Measurements from ENCODE around the gene NDUFAF3. TPM values are rescaled to one million over a fixed set of nuclear protein-coding genes. Genes with fewer than 3 reads are reported as not detected.

NDUFAF3 gene
- total RNA-seq: 100 to 1,000 TPM; 138 to 155 (median 147) TPM

- Mint-ChIP-seq H3K36me3 (ENCODE audit: insufficient read depth) (peaks cover 34% of the 10 kb centered on the region), H3K27me3 (ENCODE audit: low read depth) (no peaks in the 10 kb centered on the region), H3K4me3 (peak within 1 kb of the TSS; percentile 95), H3K9me3 (no peaks in the 10 kb centered on the region), H3K4me1 (ENCODE audit: low read depth) (peaks cover 43% of the 10 kb centered on the region)
- DNase-seq: peak; percentile 90
- ATAC-seq: peak; percentile 80 to 81
Observed at GRCh38 chr3:49021813-49022687, at the start of gene NDUFAF3. NDUFAF3 (plus strand) TSS chr3:49022121; CDS start chr3:49022145, 24 bp downstream.

DNA sequence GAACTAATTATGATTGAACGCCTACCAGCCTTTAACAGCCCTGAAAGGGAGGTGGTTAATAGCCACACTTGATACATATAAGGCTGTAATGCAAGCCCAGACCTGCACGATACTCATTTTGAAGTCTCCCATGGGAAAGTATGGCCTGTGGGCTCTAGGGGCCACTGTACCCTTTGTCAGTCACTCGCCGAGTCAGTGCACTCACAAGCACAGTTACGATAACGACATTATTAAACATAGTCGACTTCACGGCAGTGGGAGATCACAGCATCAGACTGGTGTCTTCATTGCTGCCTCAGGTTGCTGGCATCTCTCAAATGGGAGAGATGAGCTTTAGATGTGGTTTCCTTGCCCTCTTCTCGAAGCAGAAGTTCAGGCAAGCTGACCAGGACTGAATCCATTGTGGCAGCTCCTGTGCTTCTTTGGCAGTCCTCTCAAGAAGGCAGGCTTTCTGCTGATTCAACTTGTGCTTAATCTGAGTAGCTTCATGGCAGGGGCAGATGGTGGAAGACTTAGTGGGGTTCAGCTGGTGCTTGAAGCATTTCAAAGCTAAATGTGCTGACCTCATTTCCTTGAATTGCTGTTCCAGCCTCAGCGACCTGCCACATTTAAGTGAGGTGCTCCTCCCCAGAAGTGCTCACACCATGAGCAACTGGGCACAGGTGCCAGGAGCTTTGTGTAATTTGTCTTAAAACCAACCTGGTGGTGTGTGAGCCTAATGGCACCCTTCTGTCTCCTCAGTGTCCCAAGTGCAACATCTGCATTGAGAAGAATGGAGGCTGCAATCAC, 47.7 kb upstream of the NDUFAF3 start:
- peaks cover 49% of the 10 kb centered on the region for H3K36me3 Mint-ChIP-seq (ENCODE audit: insufficient read depth)

DNA sequence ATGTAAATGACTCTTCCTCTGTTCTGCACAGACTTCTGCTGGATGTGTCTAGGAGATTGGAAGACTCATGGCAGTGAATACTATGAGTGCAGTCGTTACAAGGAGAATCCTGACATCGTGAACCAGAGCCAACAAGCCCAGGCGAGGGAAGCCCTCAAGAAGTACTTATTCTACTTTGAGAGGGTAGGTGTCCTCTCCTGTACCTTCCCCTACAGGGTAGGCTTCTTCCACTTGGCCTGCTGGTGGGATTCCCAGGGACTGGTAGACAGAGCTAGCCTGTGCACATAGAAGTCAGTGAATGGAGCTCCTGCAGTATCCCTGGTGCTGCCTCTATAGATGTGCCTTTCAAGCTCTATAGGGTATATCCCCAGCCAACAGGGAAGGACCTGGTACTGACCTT, 42.5 kb upstream of the NDUFAF3 start:
- ATAC-seq: no peak
- Mint-ChIP-seq H3K27me3 (ENCODE audit: low read depth) (no peaks in the 10 kb centered on the region), H3K4me3 (no peak overlapping the region), H3K9me3 (no peaks in the 10 kb centered on the region), H3K4me1 (ENCODE audit: low read depth) (no peaks in the 10 kb centered on the region), H3K36me3 (ENCODE audit: insufficient read depth) (peaks cover 43% of the 10 kb centered on the region)
- no peak for DNase-seq

More for the DNA sequence above, 47.7 kb upstream of the NDUFAF3 start:
- ATAC-seq (no peak), DNase-seq (no peak)
- Mint-ChIP-seq H3K27me3 (ENCODE audit: low read depth) (no peaks in the 10 kb centered on the region), H3K4me1 (ENCODE audit: low read depth) (no peaks in the 10 kb centered on the region), H3K9me3 (no peaks in the 10 kb centered on the region), H3K4me3 (no peak overlapping the region)

GRCh38 chr3:48980295-48980694, 41.6 kb upstream of the NDUFAF3 start:
- H3K36me3 Mint-ChIP-seq (ENCODE audit: insufficient read depth): peaks cover 41% of the 10 kb centered on the region
- no peak for DNase-seq

DNA sequence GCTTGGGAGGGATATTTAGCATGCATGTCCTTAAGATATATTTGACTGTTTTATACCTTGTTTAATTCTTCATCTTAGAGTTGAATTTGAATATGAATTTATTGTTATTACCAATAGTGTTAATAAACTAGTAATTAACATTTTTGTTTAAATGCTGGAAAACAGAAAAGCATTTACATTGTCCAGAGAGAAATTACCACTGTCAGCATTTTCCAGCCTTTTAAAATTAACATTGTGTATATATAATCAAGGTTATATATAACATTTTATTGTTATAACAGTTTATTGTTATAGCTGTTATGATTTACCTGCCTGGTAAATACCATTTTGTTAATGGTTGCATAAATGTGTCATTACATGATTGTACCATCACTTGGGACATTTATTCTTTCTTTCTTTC, 39.9 kb upstream of the NDUFAF3 start:
- no peaks in the 10 kb centered on the region for H3K4me1 Mint-ChIP-seq (ENCODE audit: low read depth)
- no peak for DNase-seq
- ATAC-seq: no peak
- no peak overlapping the region for H3K4me3 Mint-ChIP-seq
- H3K27me3 Mint-ChIP-seq (ENCODE audit: low read depth): no peaks in the 10 kb centered on the region
- peaks cover 34% of the 10 kb centered on the region for H3K36me3 Mint-ChIP-seq (ENCODE audit: insufficient read depth)
- no peaks in the 10 kb centered on the region for H3K9me3 Mint-ChIP-seq

More at GRCh38 chr3:48980295-48980694, 41.6 kb upstream of the NDUFAF3 start:
- Mint-ChIP-seq H3K27me3 (ENCODE audit: low read depth) (no peaks in the 10 kb centered on the region), H3K4me1 (ENCODE audit: low read depth) (no peaks in the 10 kb centered on the region), H3K4me3 (no peak overlapping the region), H3K9me3 (no peaks in the 10 kb centered on the region)
- ATAC-seq: no peak

GRCh38 chr3:48982686-48983085, 39.2 kb upstream of the NDUFAF3 start:
- DNase-seq (no peak), ATAC-seq (no peak)
- Mint-ChIP-seq H3K36me3 (ENCODE audit: insufficient read depth) (peaks cover 34% of the 10 kb centered on the region), H3K27me3 (ENCODE audit: low read depth) (no peaks in the 10 kb centered on the region), H3K9me3 (no peaks in the 10 kb centered on the region), H3K4me1 (ENCODE audit: low read depth) (peaks cover 1% of the 10 kb centered on the region), H3K4me3 (no peak overlapping the region)

- H3K36me3 Mint-ChIP-seq (ENCODE audit: insufficient read depth): peaks cover 30% of the 10 kb centered on the region
- no peak for ATAC-seq
Observed at GRCh38 chr3:48983096-48983495, 38.8 kb upstream of the NDUFAF3 start.

DNA sequence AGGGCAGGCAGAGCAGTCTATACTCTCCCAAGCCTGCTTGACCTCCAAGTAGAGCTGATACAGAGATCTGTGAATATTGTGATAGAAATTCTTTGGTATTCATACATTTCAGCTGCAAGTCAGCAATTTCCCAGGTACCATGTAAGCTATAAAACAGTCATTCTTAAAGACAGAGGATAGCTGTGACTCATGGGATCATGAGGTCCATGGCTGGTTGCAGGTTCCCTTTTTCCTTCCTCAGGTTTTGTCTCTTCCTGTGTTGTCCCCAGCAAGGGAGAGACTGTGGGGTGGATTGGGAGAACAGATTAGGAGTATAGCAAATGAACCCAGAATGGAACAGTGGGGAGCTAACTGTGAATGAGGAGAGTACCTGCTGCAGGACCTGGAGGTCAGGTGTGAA, 37.3 kb upstream of the NDUFAF3 start:
- Mint-ChIP-seq H3K27me3 (ENCODE audit: low read depth) (no peaks in the 10 kb centered on the region), H3K9me3 (no peaks in the 10 kb centered on the region), H3K36me3 (ENCODE audit: insufficient read depth) (peaks cover 24% of the 10 kb centered on the region), H3K4me1 (ENCODE audit: low read depth) (peaks cover 17% of the 10 kb centered on the region), H3K4me3 (no peak overlapping the region)
- ATAC-seq (no peak), DNase-seq (no peak)

More at GRCh38 chr3:48983096-48983495, 38.8 kb upstream of the NDUFAF3 start:
- H3K4me1 Mint-ChIP-seq (ENCODE audit: low read depth): peaks cover 5% of the 10 kb centered on the region
- no peak for DNase-seq
- no peaks in the 10 kb centered on the region for H3K27me3 Mint-ChIP-seq (ENCODE audit: low read depth)
- H3K9me3 Mint-ChIP-seq: no peaks in the 10 kb centered on the region
- H3K4me3 Mint-ChIP-seq: no peak overlapping the region

- H3K9me3 Mint-ChIP-seq: no peaks in the 10 kb centered on the region
- DNase-seq (no peak), ATAC-seq (no peak)
- peaks cover 18% of the 10 kb centered on the region for H3K4me1 Mint-ChIP-seq (ENCODE audit: low read depth)
- no peaks in the 10 kb centered on the region for H3K27me3 Mint-ChIP-seq (ENCODE audit: low read depth)
- no peak overlapping the region for H3K4me3 Mint-ChIP-seq
- H3K36me3 Mint-ChIP-seq (ENCODE audit: insufficient read depth): peaks cover 19% of the 10 kb centered on the region
Observed at GRCh38 chr3:48985831-48986376, 36.0 kb upstream of the NDUFAF3 start.

DNA sequence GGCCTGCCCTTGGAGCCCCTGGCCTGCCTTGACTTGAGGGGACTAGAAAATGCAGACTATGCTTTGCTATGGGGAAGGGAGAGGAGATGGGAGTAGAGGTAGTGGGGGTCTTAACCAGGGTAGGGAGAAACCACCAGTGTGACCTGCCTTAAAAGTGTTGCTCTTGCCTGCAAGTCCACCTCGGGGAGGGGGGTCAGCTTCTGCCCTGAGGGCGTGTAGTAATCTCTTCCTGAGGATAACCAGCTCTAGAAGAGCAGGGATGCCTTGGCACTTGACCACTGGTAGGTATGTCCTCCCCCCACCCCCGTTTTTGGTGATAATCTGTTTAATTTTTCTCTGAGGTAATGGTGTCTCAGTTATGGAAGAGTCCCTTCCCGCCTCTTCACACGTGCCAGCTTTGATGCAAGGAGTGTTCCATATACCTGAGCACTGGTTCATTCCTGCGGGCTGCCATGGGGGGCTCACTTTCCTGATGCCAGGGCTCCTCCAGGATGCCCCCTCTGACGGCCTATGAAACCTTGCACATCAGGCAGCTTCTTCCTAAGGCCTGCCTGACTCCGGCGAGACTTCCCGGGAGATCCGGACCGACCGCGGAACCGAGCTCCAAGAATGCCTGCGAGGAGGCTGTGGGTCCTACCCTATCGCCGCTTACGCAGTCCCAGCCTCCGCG, 32.7 kb upstream of the NDUFAF3 start:
- peak in 1 of 2 donors; percentile 1 for ATAC-seq
- peak overlapping the region; percentile 91 for H3K4me3 Mint-ChIP-seq
- H3K27me3 Mint-ChIP-seq (ENCODE audit: low read depth): no peaks in the 10 kb centered on the region
- no peaks in the 10 kb centered on the region for H3K9me3 Mint-ChIP-seq
- H3K4me1 Mint-ChIP-seq (ENCODE audit: low read depth): peaks cover 36% of the 10 kb centered on the region
- peaks cover 8% of the 10 kb centered on the region for H3K36me3 Mint-ChIP-seq (ENCODE audit: insufficient read depth)
- DNase-seq: no peak

DNA sequence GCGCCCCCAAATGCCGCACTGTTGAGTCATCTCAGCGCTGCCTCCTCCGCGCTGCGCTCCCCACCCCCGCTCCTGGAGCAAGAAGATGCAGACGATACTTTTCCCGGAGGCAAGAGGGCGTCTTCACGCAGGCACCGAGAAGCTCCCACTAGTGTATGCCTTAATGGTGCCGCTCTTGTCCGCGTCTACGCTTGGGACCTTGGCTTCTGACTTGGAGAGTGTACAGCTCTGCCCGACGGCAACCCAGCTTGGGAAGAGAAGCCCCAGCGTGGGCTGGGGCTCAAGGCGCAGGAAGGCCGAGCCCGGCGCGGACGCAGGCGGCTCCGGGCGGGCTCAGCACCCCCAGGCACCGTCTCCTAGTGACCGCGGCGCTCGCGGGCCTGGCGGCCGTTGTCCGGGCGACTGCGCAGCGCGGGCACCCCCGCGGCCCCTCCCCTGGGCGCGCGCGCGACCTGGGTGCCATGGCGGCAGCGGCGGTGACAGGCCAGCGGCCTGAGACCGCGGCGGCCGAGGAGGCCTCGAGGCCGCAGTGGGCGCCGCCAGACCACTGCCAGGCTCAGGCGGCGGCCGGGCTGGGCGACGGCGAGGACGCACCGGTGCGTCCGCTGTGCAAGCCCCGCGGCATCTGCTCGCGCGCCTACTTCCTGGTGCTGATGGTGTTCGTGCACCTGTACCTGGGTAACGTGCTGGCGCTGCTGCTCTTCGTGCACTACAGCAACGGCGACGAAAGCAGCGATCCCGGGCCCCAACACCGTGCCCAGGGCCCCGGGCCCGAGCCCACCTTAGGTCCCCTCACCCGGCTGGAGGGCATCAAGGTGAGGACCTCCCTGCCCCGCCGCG, 31.9 kb upstream of the NDUFAF3 start, which contains the start of gene P4HTM:
Gene P4HTM (plus strand): TSS at position 446 of the 840 bp plus-strand sequence. CDS start 16 bp downstream, at position 462.
- Mint-ChIP-seq H3K9me3 (no peaks in the 10 kb centered on the region), H3K36me3 (ENCODE audit: insufficient read depth) (peaks cover 2% of the 10 kb centered on the region), H3K4me1 (ENCODE audit: low read depth) (peaks cover 36% of the 10 kb centered on the region), H3K27me3 (ENCODE audit: low read depth) (no peaks in the 10 kb centered on the region), H3K4me3 (peak within 1 kb of the TSS; percentile 91)
- DNase-seq: peak; percentile 86
- ATAC-seq: peak; percentile 81 to 82

- no peaks in the 10 kb centered on the region for H3K9me3 Mint-ChIP-seq
- peaks cover 36% of the 10 kb centered on the region for H3K4me1 Mint-ChIP-seq (ENCODE audit: low read depth)
- H3K36me3 Mint-ChIP-seq (ENCODE audit: insufficient read depth): peaks cover 6% of the 10 kb centered on the region
- ATAC-seq (peak; percentile 24 to 33), DNase-seq (no peak)
- no peaks in the 10 kb centered on the region for H3K27me3 Mint-ChIP-seq (ENCODE audit: low read depth)
- H3K4me3 Mint-ChIP-seq: peak overlapping the region; percentile 91
Observed at GRCh38 chr3:48990636-48991469, 31.1 kb upstream of the NDUFAF3 start.

Data from activated T-cell treated with anti-CD3 and anti-CD28 coated beads, Interleukin-2, amount 50 U/mL, for 4 hours (primary cell).